ES-I3 (cell line): ENCODE measurements around the gene CIC.
"Not testable (repeated sequence)": the region's sequence is repeated elsewhere in the genome, so short reads cannot be mapped to it uniquely, and the experiment has no call there.

Experiments used
- H3K36me3 ChIP-seq: 2 replicates; pipeline ENCODE4 v1.6.1; 2013; ENCODE audit warnings: mild to moderate bottlenecking, low read length, control low read depth, moderate library complexity; ENCODE audit not compliant: insufficient read depth
- H3K4me1 ChIP-seq: 2 replicates; pipeline ENCODE4 v1.6.1; 2013; ENCODE audit warnings: mild to moderate bottlenecking, control low read depth, low read length; ENCODE audit not compliant: insufficient read depth
- H3K9ac ChIP-seq: 2 replicates; pipeline ENCODE4 v1.6.1; 2013; ENCODE audit warnings: low read depth, mild to moderate bottlenecking, low read length, moderate library complexity
- H3K9me3 ChIP-seq: 2 replicates; pipeline ENCODE4 v1.6.1; 2013; ENCODE audit warnings: mild to moderate bottlenecking, low read length, moderate library complexity; ENCODE audit not compliant: control insufficient read depth, insufficient read depth

Gene CIC

DNA sequence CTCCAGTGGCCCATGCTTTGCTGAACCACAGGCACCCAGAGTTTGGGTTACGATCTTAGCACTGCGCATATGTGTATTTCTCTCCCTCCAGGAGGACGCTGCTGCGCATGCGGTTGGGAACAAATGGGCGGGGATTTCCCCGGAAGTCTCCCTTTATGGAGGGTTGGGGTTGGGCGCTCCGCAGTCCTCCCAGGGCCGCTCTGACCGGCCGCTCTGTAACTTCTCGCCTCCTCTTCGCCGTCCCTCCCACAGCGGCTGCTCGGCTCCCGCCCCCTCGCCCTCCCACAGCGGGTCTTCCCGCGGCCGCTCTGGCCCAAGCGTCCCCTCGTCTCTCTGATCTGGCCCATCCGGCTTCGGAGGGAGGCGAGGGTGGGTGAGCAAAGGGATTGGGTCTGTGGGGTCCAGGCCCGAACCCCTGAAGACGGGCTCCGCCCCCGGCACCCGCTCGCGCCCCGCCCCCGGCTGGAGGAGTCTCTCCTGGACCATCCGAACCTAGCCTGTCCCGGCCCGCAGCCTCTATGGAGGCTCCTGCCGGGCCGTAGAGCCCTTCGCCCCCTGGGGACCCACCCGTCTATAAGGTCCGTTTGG lies 56.4 kb downstream of the CIC start, which contains the start of gene MEGF8:
Gene MEGF8 (plus strand): TSS at position 328 of the 588 bp plus-strand sequence. CDS start 609 bp downstream, outside the sequence.
- H3K4me1 ChIP-seq, result no peaks in the 10 kb centered on the region; the same call in 1 of the 2 replicates
- no peaks in the 10 kb centered on the region for H3K36me3 ChIP-seq

DNA sequence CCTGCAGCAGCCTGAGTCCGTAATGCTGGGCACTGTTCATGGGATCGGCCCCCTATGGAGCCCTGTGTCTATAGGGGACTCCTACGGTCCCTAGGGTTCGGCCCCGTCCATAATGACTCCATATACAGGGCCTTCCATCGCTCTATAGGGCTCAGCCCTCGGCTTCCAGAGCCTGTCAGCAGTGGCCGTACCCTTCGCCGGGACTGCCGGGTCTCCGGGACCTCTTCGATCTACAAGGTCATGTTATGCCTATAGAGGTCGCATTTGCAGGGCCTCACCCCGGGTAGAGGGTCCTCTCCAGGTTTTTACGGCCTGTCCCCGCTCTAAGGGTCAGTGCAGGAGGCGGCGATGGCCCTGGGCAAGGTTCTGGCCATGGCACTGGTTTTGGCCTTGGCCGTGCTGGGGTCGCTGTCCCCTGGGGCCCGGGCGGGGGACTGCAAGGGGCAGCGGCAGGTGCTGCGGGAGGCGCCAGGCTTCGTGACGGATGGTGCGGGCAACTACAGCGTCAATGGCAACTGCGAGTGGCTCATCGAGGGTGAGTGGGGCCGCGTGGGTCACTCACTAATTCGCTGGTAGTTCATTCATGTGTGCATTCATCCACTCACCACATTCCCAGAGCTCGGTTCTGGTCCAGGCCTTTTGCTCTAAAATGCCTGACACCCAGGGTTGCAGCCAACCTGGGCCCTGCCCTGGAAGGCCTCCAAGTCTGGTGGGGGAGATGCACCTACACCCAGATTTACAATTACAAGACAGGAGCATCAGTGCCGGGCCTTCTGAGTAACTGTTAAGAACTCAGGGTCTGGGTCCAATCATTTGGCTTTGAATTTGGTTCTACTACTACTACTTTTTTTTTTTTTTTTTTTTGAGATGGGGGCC lies 57.1 kb downstream of the CIC start:
- H3K9ac ChIP-seq, result peak overlapping the region; percentile 84
- H3K4me1 ChIP-seq, result no peaks in the 10 kb centered on the region; the same call in 1 of the 2 replicates
- no peaks in the 10 kb centered on the region for H3K9me3 ChIP-seq
- H3K36me3 ChIP-seq, result no peaks in the 10 kb centered on the region

More for the DNA sequence above, 56.4 kb downstream of the CIC start, which contains the start of gene MEGF8:
- Histone ChIP-seq H3K9me3 (no peaks in the 10 kb centered on the region), H3K9ac (peak within 1 kb of the TSS; percentile 84)

DNA sequence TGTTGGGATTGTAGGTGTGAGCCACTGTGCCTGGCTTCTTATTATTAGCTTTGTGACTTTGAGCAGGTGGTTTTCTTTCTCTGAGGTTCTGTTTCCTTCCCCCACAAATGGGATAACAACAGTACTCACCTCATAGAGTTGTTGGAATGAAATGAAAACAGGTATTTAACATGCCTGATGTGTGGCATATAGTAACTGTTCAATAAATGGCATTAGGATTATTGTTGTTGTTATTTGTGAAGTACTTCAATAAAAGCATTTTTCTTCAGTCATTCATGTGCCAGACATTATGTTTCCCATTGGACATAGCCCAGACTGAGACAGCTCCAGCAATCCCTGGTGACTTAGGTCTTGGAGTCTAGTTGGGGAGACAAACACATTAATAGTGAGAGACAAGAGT lies 57.9 kb downstream of the CIC start:
- Histone ChIP-seq H3K9me3 (no peaks in the 10 kb centered on the region), H3K36me3 (no peaks in the 10 kb centered on the region), H3K9ac (no peak overlapping the region), H3K4me1 (no peaks in the 10 kb centered on the region; the same call in 1 of the 2 replicates)

DNA sequence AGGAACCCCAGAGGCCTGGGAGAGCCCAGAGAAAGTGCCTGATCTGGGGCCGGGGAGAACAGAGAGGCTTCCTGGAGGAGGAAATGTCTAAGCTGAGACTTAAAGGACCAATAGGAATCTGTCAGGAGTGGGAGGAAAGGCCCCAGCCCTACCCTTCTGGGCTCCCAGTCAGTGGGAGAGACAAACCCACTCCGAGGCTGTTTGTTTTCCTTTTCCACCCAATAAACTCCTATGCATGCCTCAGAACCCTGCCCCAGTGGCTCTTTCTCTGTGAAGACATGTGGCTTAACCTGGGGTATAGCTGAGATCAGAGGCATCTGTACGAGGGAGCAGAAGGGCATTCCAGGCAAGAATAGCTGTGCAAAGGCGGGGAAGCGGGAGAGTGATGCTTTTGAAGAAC lies 58.3 kb downstream of the CIC start:
- H3K36me3 ChIP-seq, result no peaks in the 10 kb centered on the region
- no peak overlapping the region for H3K9ac ChIP-seq
- H3K4me1 ChIP-seq, result no peaks in the 10 kb centered on the region; the same call in 1 of the 2 replicates
- H3K9me3 ChIP-seq, result no peaks in the 10 kb centered on the region

DNA sequence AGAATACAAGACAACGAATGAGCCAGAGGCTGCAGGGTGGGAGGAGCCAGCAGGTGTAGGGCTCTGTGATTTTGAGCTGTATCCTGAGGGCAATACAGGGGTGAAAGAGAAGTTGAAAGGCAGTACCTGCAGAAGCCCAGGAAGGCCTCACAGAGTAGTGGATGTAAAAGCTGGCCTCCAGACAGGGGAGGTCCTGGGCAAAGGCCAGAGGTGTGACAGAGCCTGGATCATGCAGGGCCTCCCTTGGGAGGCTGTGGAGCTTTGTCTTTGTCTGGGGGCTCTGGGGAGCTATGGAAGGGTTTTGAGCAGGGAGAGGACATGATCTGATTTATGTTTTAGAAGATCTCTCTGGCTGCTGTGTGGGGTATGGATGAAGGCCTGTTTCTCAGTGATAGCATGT lies 59.1 kb downstream of the CIC start:
- H3K36me3 ChIP-seq, result no peaks in the 10 kb centered on the region
- H3K9ac ChIP-seq, result no peak overlapping the region
- no peaks in the 10 kb centered on the region for H3K9me3 ChIP-seq
- no peaks in the 10 kb centered on the region; the same call in 1 of the 2 replicates for H3K4me1 ChIP-seq

DNA sequence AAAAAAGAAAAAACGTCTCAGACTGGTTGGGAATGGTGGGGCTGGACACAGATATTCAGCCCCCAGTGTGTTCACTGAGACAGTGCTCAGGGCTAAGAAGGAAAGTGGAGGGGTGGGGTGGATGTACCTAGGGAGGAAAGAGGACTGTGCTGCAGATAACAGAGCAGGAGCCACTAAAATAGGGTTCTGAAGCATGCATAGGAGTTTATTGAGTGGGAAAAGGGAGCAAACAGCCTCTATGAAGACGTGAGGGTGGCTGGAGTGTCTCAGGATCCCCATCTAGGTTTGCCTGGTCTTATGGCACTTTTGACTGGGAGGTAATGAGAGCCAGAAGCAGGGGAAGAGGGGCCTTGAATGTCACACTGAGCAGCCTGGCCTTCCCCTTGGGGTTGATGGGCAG lies 59.8 kb downstream of the CIC start:
- H3K9ac ChIP-seq, result no peak overlapping the region
- H3K9me3 ChIP-seq, result no peaks in the 10 kb centered on the region
- H3K36me3 ChIP-seq, result no peaks in the 10 kb centered on the region
- H3K4me1 ChIP-seq, result no peaks in the 10 kb centered on the region; the same call in 1 of the 2 replicates

DNA sequence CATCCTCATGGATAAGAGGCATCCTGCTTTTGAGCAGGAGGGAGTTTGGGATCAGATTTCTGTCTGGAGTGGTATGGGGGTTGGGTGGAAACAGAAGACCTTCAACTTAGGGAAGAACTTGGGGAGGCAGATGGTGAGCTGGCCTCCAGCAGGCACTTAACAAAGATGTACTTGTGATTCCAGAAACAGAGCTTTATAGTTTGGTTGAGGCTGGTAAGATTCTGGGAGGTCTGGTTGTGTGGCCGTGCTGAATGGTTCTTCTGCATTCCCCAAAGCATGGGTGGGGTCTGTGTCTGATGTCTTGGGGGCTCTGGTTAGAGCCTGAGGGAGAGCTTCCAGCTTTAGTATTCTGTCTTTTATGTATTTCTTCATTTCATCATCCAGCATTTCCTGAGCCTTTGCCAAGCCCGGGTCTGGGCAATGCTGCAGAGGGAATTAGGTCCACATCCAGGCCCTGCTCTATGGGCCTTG lies 61.2 kb downstream of the CIC start:
- no peaks in the 10 kb centered on the region for H3K36me3 ChIP-seq
- no peaks in the 10 kb centered on the region for H3K9me3 ChIP-seq
- H3K4me1 ChIP-seq, result no peaks in the 10 kb centered on the region; the same call in 1 of the 2 replicates
- H3K9ac ChIP-seq, result no peak overlapping the region

DNA sequence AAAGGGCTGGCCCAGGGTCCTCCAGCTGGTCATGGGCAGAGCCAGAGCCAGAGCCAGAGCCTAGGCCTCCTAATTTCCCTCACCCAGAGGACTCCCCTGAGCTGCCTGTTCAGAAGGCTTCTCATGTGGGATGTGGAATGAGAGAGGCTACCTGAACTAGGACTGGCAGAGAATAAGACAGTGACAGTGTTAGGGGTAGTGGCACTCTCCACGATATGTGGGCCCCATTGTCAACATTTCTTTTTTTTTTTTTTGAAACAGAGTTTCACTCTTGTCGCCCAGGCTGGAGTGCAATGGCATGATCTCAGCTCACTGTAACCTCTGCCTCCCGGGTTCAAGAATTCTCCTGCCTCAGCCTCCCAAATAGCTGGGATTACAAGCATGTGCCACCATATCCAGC lies 62.3 kb downstream of the CIC start:
- not testable (repeated sequence) for H3K4me1 ChIP-seq, H3K36me3 ChIP-seq, H3K9ac ChIP-seq, H3K9me3 ChIP-seq

DNA sequence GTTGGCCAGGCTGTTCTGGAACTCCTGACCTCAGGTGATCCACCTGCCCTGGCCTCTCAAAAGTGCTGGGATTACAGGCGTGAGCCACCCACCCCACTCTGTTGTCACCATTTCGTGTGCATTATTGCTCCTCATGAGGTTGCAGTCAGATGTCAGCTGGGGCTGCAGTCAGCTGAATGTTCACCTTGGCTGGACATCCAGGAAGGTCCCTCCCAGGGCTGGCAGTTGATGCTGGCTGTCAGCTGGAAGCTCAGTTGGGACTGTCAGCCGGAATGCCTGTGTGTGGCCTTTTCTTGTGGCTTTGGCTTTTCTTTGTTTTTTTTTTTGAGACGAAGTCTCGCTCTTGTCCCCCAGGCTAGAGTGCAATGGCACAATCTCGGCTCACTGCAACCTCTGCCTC lies 63.0 kb downstream of the CIC start:
- Histone ChIP-seq H3K9ac (no peak overlapping the region), H3K9me3 (no peaks in the 10 kb centered on the region), H3K36me3 (no peaks in the 10 kb centered on the region), H3K4me1 (no peaks in the 10 kb centered on the region)

DNA sequence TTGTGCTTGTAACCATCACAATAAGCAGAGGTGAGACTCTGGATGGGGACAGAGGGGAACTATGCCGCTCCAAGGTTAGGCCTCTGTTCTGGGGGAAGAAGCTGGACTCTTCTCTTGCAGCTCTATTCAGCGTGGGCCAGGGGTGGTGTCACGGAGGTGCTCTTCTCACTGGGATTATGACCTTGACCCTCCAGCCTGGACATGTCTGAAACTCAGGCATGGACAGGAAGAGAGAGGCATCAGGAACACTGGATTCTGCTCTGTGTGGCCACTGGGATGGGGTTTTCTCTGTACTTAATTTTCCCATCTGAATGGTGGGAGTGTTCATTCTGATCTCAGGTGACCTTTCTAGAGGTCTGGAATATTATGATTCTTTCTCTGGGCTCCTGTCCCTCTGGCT lies 64.0 kb downstream of the CIC start:
- Histone ChIP-seq H3K9me3 (no peaks in the 10 kb centered on the region), H3K36me3 (no peaks in the 10 kb centered on the region), H3K9ac (no peak overlapping the region)

DNA sequence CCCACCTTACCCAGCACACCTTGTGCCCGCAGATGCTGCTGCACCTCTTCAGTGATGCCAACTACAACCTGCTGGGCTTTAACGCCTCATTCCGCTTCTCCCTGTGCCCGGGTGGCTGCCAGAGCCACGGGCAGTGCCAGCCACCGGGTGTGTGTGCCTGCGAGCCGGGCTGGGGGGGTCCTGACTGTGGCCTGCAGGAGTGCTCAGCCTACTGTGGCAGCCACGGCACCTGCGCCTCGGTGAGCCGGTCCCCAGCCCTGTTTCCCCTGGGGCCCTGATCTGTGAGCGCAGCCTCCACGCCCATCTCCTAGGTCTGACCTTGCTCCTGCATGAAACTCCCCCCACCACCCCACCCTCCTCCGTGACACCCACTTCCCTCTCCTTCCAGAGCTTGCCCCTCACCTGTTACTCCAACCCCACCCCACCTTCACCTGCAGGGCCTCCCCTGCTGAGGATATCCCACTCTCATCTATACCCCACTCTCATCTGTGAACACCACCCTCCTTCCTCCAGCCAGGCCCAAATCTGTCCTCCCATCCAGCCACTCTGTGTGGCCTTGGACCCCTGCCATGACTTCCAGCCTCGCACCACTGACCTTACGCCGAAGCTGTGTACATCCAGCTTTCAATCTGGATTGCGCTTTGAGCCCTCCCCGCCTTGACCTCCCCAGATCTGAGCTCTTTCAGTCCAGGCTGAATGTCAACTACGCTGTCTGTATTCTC lies 65.1 kb downstream of the CIC start:
- Histone ChIP-seq H3K9ac (no peak overlapping the region), H3K4me1 (no peaks in the 10 kb centered on the region), H3K9me3 (no peaks in the 10 kb centered on the region), H3K36me3 (no peaks in the 10 kb centered on the region)

More for the DNA sequence above, 64.0 kb downstream of the CIC start:
- H3K4me1 ChIP-seq, result no peaks in the 10 kb centered on the region

DNA sequence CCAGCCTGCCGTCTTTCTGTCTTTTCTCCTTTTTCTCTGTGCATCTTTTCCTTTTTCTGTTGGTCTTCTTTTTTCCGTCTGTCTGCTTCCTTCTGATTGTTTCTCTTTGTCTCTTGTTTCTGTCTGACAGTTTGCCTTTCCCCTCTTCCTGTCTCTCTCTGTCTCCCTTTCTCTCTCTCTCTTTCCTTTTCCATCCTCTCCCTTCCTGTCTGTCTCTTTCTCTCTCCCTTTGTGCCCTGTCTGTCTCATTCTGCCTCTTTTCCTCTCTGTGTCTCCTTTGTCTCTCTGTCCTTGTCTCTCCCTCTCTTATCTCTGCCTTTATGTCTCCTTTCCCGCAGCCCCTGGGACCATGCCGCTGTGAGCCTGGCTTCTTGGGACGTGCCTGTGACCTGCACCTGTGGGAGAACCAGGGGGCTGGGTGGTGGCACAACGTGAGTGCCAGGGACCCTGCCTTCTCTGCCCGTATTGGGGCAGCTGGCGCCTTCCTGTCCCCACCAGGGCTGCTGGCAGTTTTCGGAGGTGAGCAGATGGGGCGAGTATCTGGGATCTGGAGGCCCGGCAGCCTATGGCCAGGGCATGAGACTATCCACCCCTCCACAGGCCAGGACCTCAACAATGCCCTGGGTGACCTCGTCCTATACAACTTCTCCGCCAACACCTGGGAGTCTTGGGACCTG lies 65.8 kb downstream of the CIC start:
- Histone ChIP-seq H3K9ac (no peak overlapping the region), H3K9me3 (no peaks in the 10 kb centered on the region), H3K4me1 (no peaks in the 10 kb centered on the region), H3K36me3 (no peaks in the 10 kb centered on the region)

DNA sequence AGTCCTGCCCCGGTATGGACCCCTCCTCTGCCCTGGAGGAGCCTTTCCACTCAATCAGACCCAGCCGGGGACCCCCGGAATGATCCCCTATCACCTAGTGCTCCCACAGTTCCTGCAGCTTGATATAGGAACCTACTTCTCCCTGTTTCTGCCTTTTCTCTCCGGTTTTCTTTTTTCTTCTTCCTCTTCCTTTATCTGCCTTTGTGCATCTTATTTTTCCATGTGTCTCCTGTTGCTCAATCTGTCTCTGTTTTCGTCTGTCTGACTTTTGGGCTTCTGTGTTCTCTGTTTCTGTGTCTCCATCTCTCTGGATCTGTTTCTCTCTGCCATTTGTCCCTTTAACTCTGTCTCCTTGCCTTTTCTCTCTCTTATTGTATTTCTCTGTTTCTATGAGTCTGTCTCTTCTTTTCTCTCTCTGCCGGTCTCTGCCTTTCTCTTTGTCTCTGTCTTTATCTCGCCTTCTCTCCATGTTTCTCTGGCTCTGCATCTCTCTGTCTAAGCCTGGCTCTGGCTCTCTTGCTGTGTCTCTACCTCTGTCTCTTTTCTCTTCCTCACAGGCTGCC lies 66.4 kb downstream of the CIC start:
- Histone ChIP-seq H3K9ac (no peak overlapping the region), H3K36me3 (no peaks in the 10 kb centered on the region), H3K4me1 (no peaks in the 10 kb centered on the region), H3K9me3 (no peaks in the 10 kb centered on the region)

DNA sequence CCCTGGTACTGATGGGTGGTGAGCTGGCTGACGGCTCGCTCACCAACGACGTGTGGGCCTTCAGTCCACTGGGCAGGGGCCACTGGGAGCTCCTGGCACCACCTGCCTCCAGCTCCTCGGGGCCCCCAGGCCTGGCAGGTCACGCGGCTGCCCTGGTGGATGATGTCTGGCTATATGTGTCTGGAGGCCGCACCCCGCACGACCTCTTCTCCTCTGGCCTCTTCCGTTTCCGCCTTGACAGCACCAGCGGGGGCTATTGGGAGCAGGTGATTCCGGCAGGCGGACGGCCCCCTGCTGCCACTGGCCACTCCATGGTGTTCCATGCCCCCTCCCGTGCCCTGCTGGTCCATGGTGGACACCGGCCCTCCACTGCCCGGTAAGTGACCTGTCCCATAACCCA lies 66.9 kb downstream of the CIC start:
- H3K36me3 ChIP-seq, result no peaks in the 10 kb centered on the region
- H3K4me1 ChIP-seq, result no peaks in the 10 kb centered on the region
- no peak overlapping the region for H3K9ac ChIP-seq
- no peaks in the 10 kb centered on the region for H3K9me3 ChIP-seq
